Measurements from ENCODE around the gene RAB40C. TPM values are rescaled to one million over a fixed set of nuclear protein-coding genes. Genes with fewer than 3 reads are reported as not detected.

Gene RAB40C
- total and polyA plus RNA-seq, 9 of the 15 experiments (the other 6 are each of a cell fraction or from before 2014, with no cell fraction given): 0.17 to 23.4 (median 8.7) TPM

- TF ChIP-seq, protein P1, sequence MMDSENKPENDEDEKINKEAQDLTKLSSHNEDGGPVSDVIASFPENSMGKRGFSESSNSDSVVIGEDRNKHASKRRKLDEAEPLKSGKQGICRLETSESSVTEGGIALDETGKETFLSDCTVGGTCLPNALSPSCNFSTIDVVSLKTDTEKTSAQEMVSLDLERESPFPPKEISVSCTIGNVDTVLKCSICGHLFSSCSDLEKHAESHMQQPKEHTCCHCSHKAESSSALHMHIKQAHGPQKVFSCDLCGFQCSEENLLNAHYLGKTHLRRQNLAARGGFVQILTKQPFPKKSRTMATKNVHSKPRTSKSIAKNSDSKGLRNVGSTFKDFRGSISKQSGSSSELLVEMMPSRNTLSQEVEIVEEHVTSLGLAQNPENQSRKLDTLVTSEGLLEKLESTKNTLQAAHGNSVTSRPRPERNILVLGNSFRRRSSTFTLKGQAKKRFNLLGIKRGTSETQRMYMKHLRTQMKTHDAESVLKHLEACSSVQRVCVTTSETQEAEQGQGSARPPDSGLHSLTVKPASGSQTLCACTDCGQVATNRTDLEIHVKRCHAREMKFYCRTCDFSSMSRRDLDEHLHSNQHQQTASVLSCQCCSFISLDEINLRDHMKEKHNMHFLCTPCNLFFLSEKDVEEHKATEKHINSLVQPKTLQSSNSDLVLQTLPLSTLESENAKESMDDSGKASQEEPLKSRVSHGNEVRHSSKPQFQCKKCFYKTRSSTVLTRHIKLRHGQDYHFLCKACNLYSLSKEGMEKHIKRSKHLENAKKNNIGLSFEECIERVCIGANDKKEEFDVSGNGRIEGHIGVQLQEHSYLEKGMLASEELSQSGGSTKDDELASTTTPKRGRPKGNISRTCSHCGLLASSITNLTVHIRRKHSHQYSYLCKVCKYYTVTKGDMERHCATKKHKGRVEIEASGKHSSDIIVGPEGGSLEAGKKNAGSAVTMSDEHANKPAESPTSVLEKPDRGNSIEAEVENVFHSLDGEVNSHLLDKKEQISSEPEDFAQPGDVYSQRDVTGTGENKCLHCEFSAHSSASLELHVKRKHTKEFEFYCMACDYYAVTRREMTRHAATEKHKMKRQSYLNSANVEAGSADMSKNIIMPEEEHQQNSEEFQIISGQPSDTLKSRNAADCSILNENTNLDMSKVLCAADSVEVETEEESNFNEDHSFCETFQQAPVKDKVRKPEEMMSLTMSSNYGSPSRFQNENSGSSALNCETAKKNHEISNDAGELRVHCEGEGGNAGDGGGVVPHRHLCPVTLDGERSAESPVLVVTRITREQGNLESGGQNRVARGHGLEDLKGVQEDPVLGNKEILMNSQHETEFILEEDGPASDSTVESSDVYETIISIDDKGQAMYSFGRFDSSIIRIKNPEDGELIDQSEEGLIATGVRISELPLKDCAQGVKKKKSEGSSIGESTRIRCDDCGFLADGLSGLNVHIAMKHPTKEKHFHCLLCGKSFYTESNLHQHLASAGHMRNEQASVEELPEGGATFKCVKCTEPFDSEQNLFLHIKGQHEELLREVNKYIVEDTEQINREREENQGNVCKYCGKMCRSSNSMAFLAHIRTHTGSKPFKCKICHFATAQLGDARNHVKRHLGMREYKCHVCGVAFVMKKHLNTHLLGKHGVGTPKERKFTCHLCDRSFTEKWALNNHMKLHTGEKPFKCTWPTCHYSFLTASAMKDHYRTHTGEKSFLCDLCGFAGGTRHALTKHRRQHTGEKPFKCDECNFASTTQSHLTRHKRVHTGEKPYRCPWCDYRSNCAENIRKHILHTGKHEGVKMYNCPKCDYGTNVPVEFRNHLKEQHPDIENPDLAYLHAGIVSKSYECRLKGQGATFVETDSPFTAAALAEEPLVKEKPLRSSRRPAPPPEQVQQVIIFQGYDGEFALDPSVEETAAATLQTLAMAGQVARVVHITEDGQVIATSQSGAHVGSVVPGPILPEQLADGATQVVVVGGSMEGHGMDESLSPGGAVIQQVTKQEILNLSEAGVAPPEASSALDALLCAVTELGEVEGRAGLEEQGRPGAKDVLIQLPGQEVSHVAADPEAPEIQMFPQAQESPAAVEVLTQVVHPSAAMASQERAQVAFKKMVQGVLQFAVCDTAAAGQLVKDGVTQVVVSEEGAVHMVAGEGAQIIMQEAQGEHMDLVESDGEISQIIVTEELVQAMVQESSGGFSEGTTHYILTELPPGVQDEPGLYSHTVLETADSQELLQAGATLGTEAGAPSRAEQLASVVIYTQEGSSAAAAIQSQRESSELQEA (IDR thresholded peaks at IDR 0.05; ENCODE audit: low read depth): no peak
- TF ChIP-seq, protein P2, sequence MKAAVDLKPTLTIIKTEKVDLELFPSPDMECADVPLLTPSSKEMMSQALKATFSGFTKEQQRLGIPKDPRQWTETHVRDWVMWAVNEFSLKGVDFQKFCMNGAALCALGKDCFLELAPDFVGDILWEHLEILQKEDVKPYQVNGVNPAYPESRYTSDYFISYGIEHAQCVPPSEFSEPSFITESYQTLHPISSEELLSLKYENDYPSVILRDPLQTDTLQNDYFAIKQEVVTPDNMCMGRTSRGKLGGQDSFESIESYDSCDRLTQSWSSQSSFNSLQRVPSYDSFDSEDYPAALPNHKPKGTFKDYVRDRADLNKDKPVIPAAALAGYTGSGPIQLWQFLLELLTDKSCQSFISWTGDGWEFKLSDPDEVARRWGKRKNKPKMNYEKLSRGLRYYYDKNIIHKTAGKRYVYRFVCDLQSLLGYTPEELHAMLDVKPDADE (conservative IDR thresholded peaks at IDR 0.05; ENCODE audit: control insufficient read depth, low read depth, low read length): peak; percentile 75; the same call in 1 of the 2 replicates
- TF ChIP-seq ZNF408 (CRISPR knock-in tag; IDR thresholded peaks at IDR 0.05; ENCODE audit: low read depth) (no peak), DMBX1 (CRISPR knock-in tag; IDR thresholded peaks at IDR 0.05; ENCODE audit: borderline replicate concordance) (no peak), ZNF431 (CRISPR knock-in tag; IDR thresholded peaks at IDR 0.05) (no peak; the same call in 1 of the 2 replicates), SRSF3 (IDR thresholded peaks at IDR 0.05; ENCODE audit: insufficient read depth, low read length) (no peak), ATF7 (IDR thresholded peaks at IDR 0.05) (peak; percentile 66), CBX1 (IDR thresholded peaks at IDR 0.05; ENCODE audit: low read depth) (peak; percentile 84; the same call in 1 of the 2 replicates)
- TF ChIP-seq, protein P3, sequence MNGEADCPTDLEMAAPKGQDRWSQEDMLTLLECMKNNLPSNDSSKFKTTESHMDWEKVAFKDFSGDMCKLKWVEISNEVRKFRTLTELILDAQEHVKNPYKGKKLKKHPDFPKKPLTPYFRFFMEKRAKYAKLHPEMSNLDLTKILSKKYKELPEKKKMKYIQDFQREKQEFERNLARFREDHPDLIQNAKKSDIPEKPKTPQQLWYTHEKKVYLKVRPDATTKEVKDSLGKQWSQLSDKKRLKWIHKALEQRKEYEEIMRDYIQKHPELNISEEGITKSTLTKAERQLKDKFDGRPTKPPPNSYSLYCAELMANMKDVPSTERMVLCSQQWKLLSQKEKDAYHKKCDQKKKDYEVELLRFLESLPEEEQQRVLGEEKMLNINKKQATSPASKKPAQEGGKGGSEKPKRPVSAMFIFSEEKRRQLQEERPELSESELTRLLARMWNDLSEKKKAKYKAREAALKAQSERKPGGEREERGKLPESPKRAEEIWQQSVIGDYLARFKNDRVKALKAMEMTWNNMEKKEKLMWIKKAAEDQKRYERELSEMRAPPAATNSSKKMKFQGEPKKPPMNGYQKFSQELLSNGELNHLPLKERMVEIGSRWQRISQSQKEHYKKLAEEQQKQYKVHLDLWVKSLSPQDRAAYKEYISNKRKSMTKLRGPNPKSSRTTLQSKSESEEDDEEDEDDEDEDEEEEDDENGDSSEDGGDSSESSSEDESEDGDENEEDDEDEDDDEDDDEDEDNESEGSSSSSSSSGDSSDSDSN (IDR thresholded peaks at IDR 0.05; ENCODE audit: borderline replicate concordance in 1 of 2, low read depth in 2 of 2, low read length in 2 of 2): 0 out of 4 replicates have a peak, but pooled peaks of 1 of the 2 experiments have one; percentile 26
Observed at GRCh38 chr16:578870-579405, 10.9 kb upstream of the RAB40C start (continued).
